GM23338 (cell line): ENCODE results near the gene ACOT11. TPM values are rescaled to one million over a fixed set of nuclear protein-coding genes. Genes with fewer than 3 reads are reported as not detected.
A peak's percentile ranks its signal among the peaks of the same experiment; 100 is the strongest.

Experiments
- ATAC-seq: fragments of 200-7000 bp; cut with Tn5 transposase; 3 replicates; pipeline ENCODE4 v1.9.1; 2020
- DNase-seq: peaks from one replicate; pipeline ENCODE4 v3.0.0-alpha.2; 2015; ENCODE audit warnings: low spot score
- H2AFZ ChIP-seq: fragments of 200-600 bp; sonication (generic); 2 replicates; pipeline ENCODE4 v1.8.0; 2016; ENCODE audit warnings: antibody characterized with exemption, mild to moderate bottlenecking, moderate library complexity
- H3F3A ChIP-seq: fragments of 200-600 bp; sonication (generic); replicated peaks from 2 replicates; pipeline ENCODE4 v1.8.0; 2017; ENCODE audit warnings: antibody characterized with exemption, mixed run types, low read depth
- H3K27ac ChIP-seq: fragments of 200-600 bp; sonication (generic); 2 replicates; pipeline ENCODE4 v1.6.1; 2016; ENCODE audit warnings: low read depth
- H3K27me3 ChIP-seq: fragments of 200-600 bp; sonication (generic); 2 replicates; pipeline ENCODE4 v1.8.0; 2016; ENCODE audit warnings: mild to moderate bottlenecking, mixed run types, moderate library complexity; ENCODE audit not compliant: insufficient read depth
- H3K36me3 ChIP-seq: fragments of 200-600 bp; sonication (generic); 2 replicates; pipeline ENCODE4 v1.8.0; 2016; ENCODE audit warnings: mild to moderate bottlenecking; ENCODE audit not compliant: insufficient read depth
- H3K4me1 ChIP-seq: fragments of 200-600 bp; sonication (generic); 2 replicates; pipeline ENCODE4 v1.8.0; 2016; ENCODE audit warnings: mild to moderate bottlenecking, moderate library complexity; ENCODE audit not compliant: insufficient read depth
- H3K4me2 ChIP-seq: fragments of 200-600 bp; sonication (generic); 2 replicates; pipeline ENCODE4 v1.7.1; 2017; ENCODE audit warnings: mixed run types
- H3K4me3 ChIP-seq: fragments of 200-600 bp; sonication (generic); 2 replicates; pipeline ENCODE4 v1.6.1; 2016; ENCODE audit warnings: mixed run types
- H3K79me2 ChIP-seq: fragments of 200-600 bp; sonication (generic); replicated peaks from 2 replicates; pipeline ENCODE4 v1.8.0; 2017; ENCODE audit warnings: mild to moderate bottlenecking; ENCODE audit not compliant: insufficient read depth
- H3K9me2 ChIP-seq: fragments of 200-600 bp; sonication (generic); 2 replicates; pipeline ENCODE4 v1.8.0; 2017; ENCODE audit not compliant: insufficient read depth
- H4K20me1 ChIP-seq: fragments of 200-600 bp; sonication (generic); replicated peaks from 2 replicates; pipeline ENCODE4 v1.8.0; 2017; ENCODE audit warnings: mild to moderate bottlenecking; ENCODE audit not compliant: insufficient read depth
- H3K27ac Mint-ChIP-seq: 2 replicates; pipeline ENCODE4 v1.8.0; 2020; ENCODE audit warnings: inconsistent platforms, mild to moderate bottlenecking, moderate library complexity, mixed read lengths
- H3K27me3 Mint-ChIP-seq: 3 replicates; pipeline ENCODE4 v1.8.0; 2022; ENCODE audit warnings: low read depth, mild to moderate bottlenecking, moderate library complexity, mixed read lengths, inconsistent platforms; ENCODE audit not compliant: insufficient read depth, poor library complexity
- H3K36me3 Mint-ChIP-seq: 3 replicates; pipeline ENCODE4 v1.8.0; 2021; ENCODE audit warnings: low read depth, mild to moderate bottlenecking, inconsistent platforms, moderate library complexity, mixed read lengths
- H3K4me1 Mint-ChIP-seq: 3 replicates; pipeline ENCODE4 v1.8.0; 2020; ENCODE audit warnings: mild to moderate bottlenecking, inconsistent platforms, mixed read lengths
- H3K4me3 Mint-ChIP-seq: 3 replicates; pipeline ENCODE4 v1.8.0; 2021; ENCODE audit warnings: moderate library complexity, mild to moderate bottlenecking, inconsistent platforms, mixed read lengths
- H3K9me3 Mint-ChIP-seq: 3 replicates; pipeline ENCODE4 v1.8.0; 2020; ENCODE audit warnings: moderate library complexity, mild to moderate bottlenecking, inconsistent platforms, mixed read lengths
- CREB1 ChIP-seq: fragments of 250-450 bp; sonication (Bioruptor Pico); IDR thresholded peaks from 2 replicates; pipeline ENCODE4 v1.5.0; 2020; ENCODE audit warnings: low read depth, mild to moderate bottlenecking, moderate library complexity
- EZH2 ChIP-seq: fragments of 200-600 bp; sonication (generic); IDR thresholded peaks from one replicate; pipeline ENCODE4 v1.8.0; 2017; ENCODE audit warnings: antibody characterized with exemption, mild to moderate bottlenecking, low read depth; ENCODE audit not compliant: unreplicated experiment
- EZH2phosphoT487 ChIP-seq: fragments of 200-600 bp; sonication (generic); IDR thresholded peaks from one replicate; pipeline ENCODE4 v1.8.1; 2018; ENCODE audit warnings: antibody characterized with exemption; ENCODE audit not compliant: unreplicated experiment
- JUNB ChIP-seq: IDR thresholded peaks from one replicate; pipeline ENCODE4 v1.6.1; 2016; ENCODE audit warnings: antibody characterized with exemption; ENCODE audit not compliant: unreplicated experiment
- POLR2AphosphoS5 ChIP-seq: IDR thresholded peaks from 2 replicates; pipeline ENCODE4 v1.6.1; 2016; ENCODE audit warnings: antibody characterized with exemption, low read depth
- STAT1 ChIP-seq: IDR thresholded peaks from one replicate; pipeline ENCODE4 v1.6.1; 2016; ENCODE audit warnings: antibody characterized with exemption; ENCODE audit not compliant: unreplicated experiment
- ZNF114 ChIP-seq: fragments of 250-450 bp; sonication (Bioruptor Pico); IDR thresholded peaks from 2 replicates; pipeline ENCODE4 v1.5.0; 2020; ENCODE audit warnings: mild to moderate bottlenecking, moderate library complexity
- ZNF331 ChIP-seq: fragments of 250-450 bp; sonication (Bioruptor Pico); IDR thresholded peaks from 2 replicates; pipeline ENCODE4 v1.5.0; 2020; ENCODE audit warnings: low read depth, mild to moderate bottlenecking, moderate library complexity
- ZNF462 ChIP-seq: fragments of 250-450 bp; sonication (Bioruptor Pico); IDR thresholded peaks from 2 replicates; pipeline ENCODE4 v1.5.0; 2020; ENCODE audit warnings: mild to moderate bottlenecking, moderate library complexity
- polyA plus RNA-seq: library from polyadenylated mRNA; unstranded; fragments of >200 nt; fragmentation: Nextera tagmentation; extraction: Ambion mirVana; gene quantifications from 2 replicates; pipeline ENCODE4 v1.2.1, GENCODE V29; 2016
- total RNA-seq: library from RNA; depleted of rRNA; stranded (reverse); fragments of >200 nt; shearing (Covaris generic); gene quantifications from 2 replicates; pipeline ENCODE4 v1.2.3, GENCODE V29; 2014
- TF ChIP-seq, protein P1 (sequence below): IDR thresholded peaks from one replicate; pipeline ENCODE4 v1.6.1; 2018; ENCODE audit warnings: antibody characterized with exemption; ENCODE audit not compliant: unreplicated experiment
- TF ChIP-seq, protein P2 (sequence below): IDR thresholded peaks from 2 replicates; pipeline ENCODE4 v1.6.1; 2016; ENCODE audit warnings: antibody characterized with exemption

The ACOT11 gene
- total and polyA plus RNA-seq, 2 experiments from 2014 or later = 1.6 to 2.7 TPM

- TF ChIP-seq ZNF462 (CRISPR knock-in tag) = no peak
- TF ChIP-seq EZH2phosphoT487 = no peak
- TF ChIP-seq POLR2AphosphoS5 = no peak
- no peak for TF ChIP-seq CREB1 (CRISPR knock-in tag)
- no peak for TF ChIP-seq ZNF331
- no peak for TF ChIP-seq JUNB
- TF ChIP-seq EZH2 = no peak
- no peak for TF ChIP-seq STAT1
- TF ChIP-seq ZNF114 (CRISPR knock-in tag) = no peak
- TF ChIP-seq, protein P1, sequence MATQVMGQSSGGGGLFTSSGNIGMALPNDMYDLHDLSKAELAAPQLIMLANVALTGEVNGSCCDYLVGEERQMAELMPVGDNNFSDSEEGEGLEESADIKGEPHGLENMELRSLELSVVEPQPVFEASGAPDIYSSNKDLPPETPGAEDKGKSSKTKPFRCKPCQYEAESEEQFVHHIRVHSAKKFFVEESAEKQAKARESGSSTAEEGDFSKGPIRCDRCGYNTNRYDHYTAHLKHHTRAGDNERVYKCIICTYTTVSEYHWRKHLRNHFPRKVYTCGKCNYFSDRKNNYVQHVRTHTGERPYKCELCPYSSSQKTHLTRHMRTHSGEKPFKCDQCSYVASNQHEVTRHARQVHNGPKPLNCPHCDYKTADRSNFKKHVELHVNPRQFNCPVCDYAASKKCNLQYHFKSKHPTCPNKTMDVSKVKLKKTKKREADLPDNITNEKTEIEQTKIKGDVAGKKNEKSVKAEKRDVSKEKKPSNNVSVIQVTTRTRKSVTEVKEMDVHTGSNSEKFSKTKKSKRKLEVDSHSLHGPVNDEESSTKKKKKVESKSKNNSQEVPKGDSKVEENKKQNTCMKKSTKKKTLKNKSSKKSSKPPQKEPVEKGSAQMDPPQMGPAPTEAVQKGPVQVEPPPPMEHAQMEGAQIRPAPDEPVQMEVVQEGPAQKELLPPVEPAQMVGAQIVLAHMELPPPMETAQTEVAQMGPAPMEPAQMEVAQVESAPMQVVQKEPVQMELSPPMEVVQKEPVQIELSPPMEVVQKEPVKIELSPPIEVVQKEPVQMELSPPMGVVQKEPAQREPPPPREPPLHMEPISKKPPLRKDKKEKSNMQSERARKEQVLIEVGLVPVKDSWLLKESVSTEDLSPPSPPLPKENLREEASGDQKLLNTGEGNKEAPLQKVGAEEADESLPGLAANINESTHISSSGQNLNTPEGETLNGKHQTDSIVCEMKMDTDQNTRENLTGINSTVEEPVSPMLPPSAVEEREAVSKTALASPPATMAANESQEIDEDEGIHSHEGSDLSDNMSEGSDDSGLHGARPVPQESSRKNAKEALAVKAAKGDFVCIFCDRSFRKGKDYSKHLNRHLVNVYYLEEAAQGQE = no peak
- TF ChIP-seq, protein P2, sequence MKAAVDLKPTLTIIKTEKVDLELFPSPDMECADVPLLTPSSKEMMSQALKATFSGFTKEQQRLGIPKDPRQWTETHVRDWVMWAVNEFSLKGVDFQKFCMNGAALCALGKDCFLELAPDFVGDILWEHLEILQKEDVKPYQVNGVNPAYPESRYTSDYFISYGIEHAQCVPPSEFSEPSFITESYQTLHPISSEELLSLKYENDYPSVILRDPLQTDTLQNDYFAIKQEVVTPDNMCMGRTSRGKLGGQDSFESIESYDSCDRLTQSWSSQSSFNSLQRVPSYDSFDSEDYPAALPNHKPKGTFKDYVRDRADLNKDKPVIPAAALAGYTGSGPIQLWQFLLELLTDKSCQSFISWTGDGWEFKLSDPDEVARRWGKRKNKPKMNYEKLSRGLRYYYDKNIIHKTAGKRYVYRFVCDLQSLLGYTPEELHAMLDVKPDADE = no peak
- no peaks in the 10 kb centered on the region for H4K20me1 ChIP-seq
- H3K4me3 ChIP-seq = no peak within 1 kb of the TSS
- no peak for DNase-seq
- no peak within 1 kb of the TSS for H3K27ac Mint-ChIP-seq
- no peak within 1 kb of the TSS for H3K27ac ChIP-seq
- ATAC-seq = peak; percentile 38
- H3K4me1 Mint-ChIP-seq = no peaks in the 10 kb centered on the region
- no peak within 1 kb of the TSS for H3K4me3 Mint-ChIP-seq
- no peak within 1 kb of the TSS for H2AFZ ChIP-seq
- no peaks in the 10 kb centered on the region for H3F3A ChIP-seq
- no peaks in the 10 kb centered on the region for H3K9me2 ChIP-seq
- no peaks in the 10 kb centered on the region for H3K79me2 ChIP-seq
- peaks cover 11% of the 10 kb centered on the region for H3K27me3 Mint-ChIP-seq
- H3K4me1 ChIP-seq = no peaks in the 10 kb centered on the region
- no peaks in the 10 kb centered on the region for H3K36me3 ChIP-seq
- no peaks in the 10 kb centered on the region for H3K27me3 ChIP-seq
- H3K36me3 Mint-ChIP-seq = no peaks in the 10 kb centered on the region
- H3K9me3 Mint-ChIP-seq = no peaks in the 10 kb centered on the region
- no peak within 1 kb of the TSS for H3K4me2 ChIP-seq
Measured at GRCh38 chr1:54623216-54624007, 75.4 kb downstream of the ACOT11 start, which contains the start of gene FAM151A. FAM151A (minus strand) TSS chr1:54623525; CDS start chr1:54623395, 130 bp downstream.
